ENCODE results near the gene PATJ.
"Not testable (repeated sequence)": the region's sequence is repeated elsewhere in the genome, so short reads cannot be mapped to it uniquely, and the experiment has no call there.

The PATJ gene, protein sequence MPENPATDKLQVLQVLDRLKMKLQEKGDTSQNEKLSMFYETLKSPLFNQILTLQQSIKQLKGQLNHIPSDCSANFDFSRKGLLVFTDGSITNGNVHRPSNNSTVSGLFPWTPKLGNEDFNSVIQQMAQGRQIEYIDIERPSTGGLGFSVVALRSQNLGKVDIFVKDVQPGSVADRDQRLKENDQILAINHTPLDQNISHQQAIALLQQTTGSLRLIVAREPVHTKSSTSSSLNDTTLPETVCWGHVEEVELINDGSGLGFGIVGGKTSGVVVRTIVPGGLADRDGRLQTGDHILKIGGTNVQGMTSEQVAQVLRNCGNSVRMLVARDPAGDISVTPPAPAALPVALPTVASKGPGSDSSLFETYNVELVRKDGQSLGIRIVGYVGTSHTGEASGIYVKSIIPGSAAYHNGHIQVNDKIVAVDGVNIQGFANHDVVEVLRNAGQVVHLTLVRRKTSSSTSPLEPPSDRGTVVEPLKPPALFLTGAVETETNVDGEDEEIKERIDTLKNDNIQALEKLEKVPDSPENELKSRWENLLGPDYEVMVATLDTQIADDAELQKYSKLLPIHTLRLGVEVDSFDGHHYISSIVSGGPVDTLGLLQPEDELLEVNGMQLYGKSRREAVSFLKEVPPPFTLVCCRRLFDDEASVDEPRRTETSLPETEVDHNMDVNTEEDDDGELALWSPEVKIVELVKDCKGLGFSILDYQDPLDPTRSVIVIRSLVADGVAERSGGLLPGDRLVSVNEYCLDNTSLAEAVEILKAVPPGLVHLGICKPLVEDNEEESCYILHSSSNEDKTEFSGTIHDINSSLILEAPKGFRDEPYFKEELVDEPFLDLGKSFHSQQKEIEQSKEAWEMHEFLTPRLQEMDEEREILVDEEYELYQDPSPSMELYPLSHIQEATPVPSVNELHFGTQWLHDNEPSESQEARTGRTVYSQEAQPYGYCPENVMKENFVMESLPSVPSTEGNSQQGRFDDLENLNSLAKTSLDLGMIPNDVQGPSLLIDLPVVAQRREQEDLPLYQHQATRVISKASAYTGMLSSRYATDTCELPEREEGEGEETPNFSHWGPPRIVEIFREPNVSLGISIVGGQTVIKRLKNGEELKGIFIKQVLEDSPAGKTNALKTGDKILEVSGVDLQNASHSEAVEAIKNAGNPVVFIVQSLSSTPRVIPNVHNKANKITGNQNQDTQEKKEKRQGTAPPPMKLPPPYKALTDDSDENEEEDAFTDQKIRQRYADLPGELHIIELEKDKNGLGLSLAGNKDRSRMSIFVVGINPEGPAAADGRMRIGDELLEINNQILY (N-terminal part only)

DNA sequence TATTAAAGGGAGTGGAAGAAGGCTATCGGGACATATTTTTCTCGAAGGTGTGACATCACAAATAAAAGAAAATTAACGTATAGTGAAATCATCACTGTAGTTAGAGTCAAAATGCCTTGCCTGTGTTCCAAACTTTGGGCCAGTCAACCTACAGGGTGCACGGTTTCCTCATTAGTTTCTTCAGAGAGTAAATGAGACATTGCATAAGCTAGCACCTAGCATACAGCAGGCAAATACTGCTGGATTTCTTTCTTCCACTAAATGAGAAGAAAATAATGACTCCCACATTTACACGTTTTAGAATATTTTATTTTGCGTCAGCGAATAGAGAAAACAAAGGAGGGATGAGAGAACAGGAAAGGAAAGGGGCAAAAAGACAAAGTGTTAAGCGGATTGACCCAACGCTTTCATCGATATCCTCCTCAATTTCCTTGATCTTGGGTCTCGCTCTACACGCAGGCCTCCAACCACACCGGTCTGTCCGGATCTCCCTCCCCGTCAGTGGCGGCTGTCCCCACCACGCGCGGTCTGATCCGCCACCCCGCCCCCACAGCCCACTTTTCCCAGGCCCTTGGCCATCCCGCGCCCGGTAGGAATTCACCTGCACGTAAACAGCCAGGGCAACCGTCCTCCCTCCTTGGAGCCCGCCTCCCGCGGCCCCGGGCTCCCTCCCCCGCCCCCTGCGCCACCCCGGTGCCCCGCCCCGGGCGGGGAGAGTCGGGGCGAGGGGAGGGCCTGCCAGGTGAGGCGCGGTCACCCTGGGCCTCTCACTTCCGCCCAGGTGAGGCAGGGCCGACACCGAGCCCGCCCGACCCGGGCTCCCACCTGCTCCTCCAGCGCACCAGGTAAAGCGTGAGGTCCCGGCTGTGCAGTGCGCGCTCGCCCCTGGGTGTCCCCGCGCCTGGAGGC lies at the start of gene PATJ:
Gene PATJ, plus strand, starts transcription at position 770 of the 909 bp plus-strand sequence. CDS start 20,413 bp downstream, outside the sequence.
- peak; percentile 89 for DNase-seq

DNA sequence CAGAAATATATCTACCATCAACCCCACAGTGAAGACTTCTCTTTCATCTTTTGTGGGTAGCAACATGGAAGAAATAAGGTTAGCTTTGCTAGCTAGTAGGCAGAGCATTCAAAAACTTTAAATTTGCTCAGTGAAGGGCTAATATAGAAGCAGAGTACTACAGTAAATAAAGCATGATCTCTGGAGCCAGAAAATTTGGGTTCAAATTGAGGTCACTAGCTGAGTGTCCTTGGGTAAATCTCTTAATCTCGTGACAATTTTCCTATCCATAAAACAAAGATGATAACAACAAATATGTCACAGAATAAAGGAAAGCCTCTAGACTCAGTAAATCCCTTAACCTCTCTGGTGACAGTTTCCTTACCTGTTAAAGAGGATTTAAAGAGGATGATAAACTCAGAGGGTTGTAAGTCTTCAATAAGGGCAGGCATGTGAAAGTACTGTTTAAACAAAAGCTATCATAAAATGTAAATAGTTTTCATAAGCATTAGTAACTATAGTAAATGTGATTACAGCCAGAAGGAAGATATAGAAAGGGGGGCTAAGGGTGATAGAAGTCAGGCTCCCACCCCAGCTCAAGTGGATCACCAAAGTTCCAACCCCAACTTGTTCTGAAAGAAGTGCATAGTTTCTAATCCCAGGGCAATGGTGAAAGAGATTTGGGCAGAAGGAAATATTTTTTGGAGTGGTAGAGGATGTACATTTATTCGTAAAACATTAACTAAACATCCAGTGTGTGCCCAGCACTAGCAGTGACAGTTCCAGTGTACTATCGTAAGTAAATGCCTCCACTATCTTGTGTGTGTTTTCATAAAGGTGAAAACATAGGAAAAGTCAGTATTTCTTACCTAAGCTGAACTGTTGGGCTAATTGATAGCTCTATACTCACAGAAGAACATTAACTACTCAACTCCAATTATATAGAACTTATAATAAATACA lies 42.1 kb upstream of the PATJ start:
- DNase-seq, result no peak

DNA sequence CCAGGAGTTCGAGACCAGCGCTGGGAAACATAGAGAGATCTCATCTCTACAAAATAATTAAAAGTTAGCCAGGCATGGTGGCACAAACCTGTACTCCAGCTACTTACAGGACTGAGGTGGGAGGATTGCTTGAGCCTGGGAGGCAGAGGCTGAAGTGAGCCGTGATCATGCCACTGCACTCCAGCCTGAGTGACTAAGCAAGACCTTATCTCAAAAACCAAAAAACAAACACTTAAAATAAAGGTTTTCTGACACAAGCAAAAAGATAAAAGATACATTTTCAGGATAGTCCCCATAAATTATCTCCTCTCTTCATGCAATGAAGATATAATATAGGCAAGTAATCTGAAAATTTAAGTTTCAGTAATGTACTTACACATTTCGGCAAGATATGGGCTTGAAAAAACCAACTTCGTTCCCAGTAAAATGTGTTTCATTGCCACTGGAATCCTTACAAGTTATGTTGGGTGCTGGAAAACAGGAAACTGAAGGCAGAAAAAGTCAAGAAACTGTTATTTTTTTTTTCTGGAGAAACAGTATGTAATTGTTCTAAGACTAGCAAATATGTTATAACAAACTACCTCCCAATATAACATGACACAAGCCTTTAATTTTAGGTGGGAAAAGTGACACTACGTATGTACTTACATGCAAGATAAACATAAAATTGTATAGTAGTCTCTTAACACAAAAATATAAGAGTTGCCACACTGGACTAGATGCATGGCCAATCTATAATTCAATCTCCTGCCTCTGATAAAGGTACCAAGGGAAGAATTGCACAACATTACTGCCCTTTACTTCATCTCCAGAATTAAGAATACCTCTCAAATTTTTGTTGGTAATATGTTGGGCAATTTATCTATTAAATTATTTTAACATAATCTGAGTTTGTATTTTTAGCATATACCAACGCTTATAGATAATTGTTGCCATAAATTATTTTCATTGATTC lies 33.0 kb upstream of the PATJ start:
- no peak for DNase-seq

DNA sequence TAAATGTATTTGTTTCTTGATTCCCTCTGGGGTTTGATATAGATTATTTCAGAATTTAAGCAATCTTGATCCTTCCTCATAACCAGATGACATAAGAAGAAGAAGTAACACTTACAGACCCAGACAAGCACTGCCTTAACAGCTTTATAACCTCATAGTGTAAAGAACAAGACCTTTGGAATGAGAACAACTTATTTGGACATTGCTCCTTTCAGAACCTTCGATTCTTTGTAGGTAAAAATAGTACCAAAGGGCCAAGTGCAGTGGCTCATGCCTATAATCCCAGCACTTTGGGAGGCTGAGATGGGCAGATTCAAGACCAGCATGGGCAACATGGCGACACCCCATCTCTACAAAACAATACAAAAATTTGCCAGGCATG lies 32.4 kb upstream of the PATJ start:
- no peak for DNase-seq

DNA sequence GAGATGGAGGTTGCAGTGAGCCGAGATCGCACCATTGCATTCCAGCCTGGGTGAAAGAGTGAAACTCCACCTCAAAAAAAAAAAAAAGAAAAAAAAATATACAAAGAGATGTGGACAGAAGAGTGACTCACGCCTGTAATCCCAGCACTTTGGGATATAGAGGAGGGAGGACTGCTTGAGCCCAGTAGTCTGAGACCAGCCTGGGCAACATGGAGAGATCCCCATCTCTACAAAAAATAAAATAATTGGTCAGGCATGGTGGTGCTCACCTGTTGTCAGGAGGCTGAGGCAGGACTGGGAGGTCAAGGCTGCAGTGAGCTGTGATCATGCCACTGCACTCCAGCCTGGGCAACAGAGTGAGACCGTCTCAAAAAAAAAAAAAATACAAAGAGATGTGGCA lies 31.0 kb upstream of the PATJ start:
- not testable (repeated sequence) for DNase-seq

DNA sequence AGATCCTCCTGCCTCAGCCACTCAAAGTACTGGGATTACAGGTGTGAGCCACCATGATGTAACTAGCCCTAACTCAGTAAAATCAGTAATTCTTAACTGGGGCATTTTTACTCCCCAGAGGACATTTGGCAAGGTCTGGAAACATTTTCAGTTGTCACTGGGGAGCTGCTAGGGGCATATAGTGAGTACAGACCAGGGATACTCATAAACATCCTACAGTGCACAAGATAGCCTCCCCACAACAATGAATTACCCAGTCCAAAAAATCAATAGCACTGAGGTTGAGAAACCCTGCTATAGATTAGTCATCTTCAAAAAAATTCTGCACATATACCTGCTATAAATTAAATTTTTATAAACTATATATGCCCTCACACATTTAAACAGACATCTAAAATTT lies 30.3 kb upstream of the PATJ start:
- no peak for DNase-seq

DNA sequence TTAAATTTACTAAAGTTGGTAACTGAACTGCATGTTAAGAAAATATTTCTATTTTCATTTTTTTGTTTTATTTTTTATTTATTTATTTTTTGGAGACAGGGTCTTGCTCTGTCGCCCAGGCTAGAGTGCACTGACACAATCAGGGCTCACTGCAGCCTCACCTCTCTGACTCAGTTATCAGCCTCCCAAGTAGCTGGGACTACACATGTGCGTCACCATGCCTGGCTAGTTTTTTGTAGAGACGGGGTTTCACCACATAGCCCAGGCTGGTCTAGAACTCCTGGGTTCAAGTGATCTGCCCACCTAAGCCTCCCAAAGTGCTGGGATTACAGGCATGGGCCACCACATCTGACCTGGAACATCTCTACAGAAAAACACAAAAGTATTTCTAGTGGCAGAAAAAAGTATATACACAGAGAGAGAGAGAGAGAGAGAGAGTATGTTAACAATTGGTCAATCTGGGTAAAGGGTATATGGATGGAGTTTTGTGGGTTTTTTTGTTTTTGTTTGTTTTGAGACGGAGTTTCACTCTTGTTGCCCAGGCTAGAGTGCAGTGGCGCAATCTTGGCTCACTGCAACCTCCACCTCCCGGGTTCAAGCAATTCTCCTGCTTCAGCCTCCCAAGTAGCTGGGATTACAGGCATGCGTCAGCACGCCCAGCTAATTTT lies 23.1 kb upstream of the PATJ start:
- not testable (repeated sequence) for DNase-seq

DNA sequence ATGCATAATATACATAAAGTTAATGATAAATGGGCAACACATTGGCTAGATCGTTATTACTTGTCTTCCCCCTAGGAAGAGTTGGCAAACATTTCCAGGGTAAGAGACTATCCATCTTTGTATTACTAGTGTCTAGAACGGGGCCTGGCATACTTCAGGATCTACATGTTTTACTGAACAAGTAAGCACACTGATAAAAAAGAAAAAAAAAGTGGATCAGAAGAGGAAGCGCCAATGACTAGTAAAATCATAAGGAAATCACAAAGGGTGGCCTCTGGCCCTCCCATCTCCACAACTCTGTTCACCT lies 17.8 kb upstream of the PATJ start:
- no peak for DNase-seq

DNA sequence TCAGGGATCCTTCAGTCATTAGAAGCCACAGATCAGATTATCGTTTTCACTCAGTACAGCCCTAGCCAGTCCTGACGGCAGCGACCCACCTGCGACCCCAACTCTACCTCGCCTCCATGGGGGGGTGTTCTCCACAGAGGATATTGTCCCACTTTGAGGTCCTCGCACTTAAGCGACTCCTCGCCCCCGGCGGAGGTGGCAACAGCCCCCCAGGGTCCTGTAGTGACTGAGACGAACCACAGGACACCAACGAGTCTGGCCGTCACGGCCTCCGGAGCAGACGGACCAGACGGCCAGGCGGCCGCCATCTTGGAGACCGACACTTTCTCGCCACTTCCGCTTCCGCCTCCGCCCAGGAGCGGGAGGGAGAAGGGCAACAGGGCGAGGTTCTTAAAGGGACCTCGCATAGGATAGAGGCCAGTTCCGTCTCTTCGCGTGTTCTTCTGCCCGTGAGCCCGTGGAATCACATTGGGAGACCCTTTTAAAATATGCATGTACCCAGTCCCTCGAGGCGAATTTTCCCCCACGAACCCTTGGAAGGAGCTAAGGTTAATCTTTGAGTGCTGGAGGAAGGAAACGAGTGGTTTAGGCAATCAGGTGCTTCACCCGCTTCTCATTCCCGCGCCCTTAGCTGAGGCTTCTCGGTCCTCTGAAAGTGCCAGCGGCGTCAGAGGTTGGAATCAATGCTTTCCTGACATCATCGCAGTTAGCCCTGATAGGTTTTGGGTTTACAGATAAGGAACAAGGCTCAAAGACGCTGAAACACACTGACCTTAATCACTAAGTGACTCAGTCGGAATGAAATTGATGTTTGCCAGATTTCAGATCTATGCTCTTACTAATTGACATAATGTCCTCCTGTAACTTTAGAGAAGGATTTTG lies 17.2 kb upstream of the PATJ start, which contains the start of gene TM2D1:
Gene TM2D1, minus strand, starts transcription at position 329 of the 882 bp plus-strand sequence. Its CDS starts 21 bp downstream, at position 308.
- DNase-seq, result peak; percentile 91

DNA sequence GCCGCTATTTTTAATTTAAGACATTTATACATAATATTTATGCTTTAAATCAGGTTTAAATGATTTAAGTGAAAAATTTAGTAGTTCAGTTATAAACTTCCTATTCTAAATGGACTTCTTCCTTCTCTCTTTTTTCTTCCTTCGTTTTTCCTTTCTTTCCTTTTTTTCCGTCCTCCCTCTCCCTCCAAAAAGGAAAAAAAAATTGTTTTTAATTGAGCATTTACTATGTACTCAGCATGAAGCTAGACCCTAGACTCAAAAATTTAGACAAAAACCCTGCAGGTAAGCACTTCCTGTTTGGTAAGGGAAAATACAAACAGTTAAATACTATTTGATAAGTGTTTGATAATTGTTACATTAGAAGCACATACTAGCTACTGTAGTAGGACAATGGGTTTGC lies 14.7 kb upstream of the PATJ start:
- DNase-seq, result no peak

DNA sequence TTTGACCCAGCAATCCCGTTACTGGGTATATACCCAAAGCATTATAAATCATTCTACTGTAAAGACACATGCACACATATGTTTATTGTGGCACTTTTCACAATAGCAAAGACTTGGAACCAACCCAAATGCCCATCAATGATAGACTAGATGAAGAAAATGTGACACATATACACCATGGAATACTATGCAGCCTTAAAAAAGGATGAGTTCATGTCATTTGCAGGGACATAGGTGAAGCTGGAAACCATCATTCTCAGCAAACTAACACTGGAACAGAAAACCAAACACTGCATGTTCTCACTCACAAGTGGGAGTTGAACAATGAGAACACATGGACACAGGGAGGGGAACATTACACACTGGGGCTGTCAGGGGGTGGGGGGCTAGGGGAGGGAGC lies 11.6 kb upstream of the PATJ start:
- not testable (repeated sequence) for DNase-seq

DNA sequence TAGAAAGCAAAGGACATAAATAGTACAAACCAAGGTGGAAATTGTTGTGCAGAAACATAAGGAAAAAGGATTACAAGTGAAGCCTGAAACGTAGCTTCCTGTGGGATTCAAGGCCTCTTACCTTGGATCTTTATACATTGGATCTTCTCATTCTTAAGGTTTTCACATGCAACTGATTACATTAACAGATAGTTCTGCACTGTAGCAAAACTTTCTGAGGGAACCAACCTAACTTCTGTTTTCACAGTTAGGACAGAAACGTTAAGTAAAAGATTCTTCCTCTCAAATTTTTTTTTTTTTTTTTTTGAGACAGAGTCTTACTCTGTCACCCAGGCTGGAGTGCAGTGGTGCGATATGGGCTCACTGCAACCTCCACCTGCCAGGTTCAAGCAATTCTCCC lies 9.6 kb upstream of the PATJ start:
- no peak for DNase-seq

DNA sequence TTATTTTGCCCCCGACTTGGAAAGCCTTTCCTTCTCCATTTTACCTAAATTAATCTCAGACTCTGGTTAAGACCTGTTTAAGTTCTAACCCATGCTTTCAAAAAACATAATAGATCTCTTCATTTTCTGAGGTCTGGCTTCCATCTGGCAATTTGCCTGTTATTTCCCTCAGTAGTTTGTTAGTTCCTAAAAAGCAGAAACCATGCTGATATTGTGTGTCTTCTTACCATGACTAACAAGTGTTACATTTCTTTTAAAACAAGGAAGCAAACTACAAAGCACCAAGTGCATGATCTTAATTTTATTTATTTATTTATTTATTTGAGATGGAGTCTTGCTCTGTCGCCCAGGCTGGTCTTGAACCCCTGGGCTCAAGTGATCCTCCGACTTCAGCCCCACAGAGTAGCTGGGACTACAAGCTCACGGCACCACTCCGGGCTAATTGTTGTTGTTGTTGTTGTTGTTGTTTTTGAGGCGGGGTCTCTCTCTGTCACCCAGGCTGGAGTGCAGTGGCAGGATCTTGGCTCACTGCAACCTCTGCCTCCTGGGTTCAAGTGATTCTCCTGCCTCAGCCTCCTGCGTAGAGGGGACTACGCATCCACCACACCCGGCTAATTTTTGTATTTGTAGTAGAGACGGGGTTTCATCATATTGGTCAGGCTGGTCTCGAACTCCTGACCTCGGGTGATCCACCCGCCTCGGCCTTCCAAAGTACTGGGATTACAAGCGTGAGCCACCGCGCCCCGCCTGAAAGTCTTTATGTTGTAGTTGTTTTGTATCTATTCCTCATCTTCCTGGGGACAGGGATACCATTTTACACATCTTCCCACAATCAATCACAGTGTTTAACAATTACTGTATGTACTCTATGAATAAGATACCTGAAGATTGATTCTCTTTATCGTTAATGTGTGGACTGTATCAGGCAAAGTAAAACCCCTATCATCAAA lies 1.3 kb upstream of the PATJ start:
- no peak for DNase-seq

DNA sequence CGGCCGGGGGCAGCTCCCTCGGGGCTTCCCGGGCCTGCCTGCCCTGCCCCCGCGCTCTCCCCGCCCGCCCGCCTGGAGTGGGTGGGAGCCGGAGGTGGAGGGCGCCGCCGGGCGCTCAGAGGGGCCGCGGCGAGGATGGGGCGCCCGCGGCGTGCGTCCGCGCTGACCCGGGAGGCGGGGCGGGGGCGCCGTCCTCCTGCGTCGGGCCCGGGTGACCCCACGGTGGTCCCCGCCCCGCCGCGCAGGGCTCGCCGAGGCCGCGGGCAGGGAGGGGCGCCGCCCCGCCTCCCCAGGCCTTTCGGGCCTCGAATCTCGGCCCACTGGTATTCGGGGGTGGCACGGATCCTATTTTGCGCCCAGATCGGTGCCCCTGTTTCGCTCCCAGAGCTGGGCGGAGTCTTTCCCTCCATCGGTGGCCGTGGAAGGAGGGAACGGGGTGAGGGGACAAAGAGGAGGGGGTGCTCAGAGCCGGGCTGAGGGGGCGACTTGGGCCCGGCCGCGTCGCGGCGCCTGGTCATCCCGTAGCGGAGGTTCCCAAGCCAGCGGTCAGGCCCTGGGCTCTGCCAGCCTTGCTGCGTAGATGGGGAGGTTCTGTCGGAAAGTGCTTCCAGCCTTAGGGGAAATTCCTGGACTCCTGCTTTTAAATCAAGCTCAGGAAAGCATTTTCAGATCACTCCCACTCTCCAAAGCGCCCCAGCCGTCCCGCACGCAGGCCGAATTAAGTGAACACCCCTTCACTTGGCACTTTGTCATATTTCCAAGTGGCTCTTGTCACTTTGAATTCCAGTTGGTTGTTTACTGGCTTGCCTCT lies 545 bp downstream of the PATJ start:
- DNase-seq, result peak; percentile 69

DNA sequence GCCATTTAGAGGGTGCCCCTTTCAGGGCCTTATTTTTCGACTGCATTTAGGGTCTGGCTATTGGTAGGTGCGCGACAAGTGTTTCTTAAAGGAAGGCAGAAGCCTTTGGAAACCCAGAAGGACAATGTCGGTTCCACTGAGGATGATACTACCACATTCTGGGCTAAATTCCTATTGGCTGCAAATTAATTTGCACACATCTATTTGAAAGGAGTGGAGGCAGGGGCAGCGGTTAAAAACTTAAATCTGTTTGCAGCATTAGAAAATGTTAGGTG lies 1.1 kb downstream of the PATJ start:
- DNase-seq, result no peak

All from NCI-H774 (cell line).